Suprapubic skin (tissue), 4 donors: ENCODE measurements around the gene TPT1. TPM values are rescaled to one million over a fixed set of nuclear protein-coding genes. Genes with fewer than 3 reads are reported as not detected.

ENCODE experiments used
- DNase-seq, 2 donors: peaks; one replicate each; pipeline ENCODE4 v3.0.0-alpha.2; 2019; ENCODE audit warnings: low spot score in 2 of 2
- H3K27ac ChIP-seq: fragments of 200-600 bp; sonication (generic); one replicate; pipeline ENCODE4 v1.5.1; 2019
- H3K27me3 ChIP-seq: fragments of 200-600 bp; sonication (generic); one replicate; pipeline ENCODE4 v1.5.1; 2019
- H3K36me3 ChIP-seq: fragments of 200-600 bp; sonication (generic); one replicate; pipeline ENCODE4 v1.5.1; 2019
- H3K4me1 ChIP-seq: fragments of 200-600 bp; sonication (generic); one replicate; pipeline ENCODE4 v1.5.1; 2019
- H3K4me3 ChIP-seq: fragments of 200-600 bp; sonication (generic); one replicate; pipeline ENCODE4 v1.5.1; 2019; ENCODE audit warnings: mild to moderate bottlenecking
- H3K9me3 ChIP-seq: fragments of 200-600 bp; sonication (generic); one replicate; pipeline ENCODE4 v1.5.1; 2019
- CTCF ChIP-seq, 2 donors: fragments of 200-600 bp in 1 of 2; fragments of 450-650 bp in 1 of 2; sonication (generic) in 1 of 2; IDR thresholded peaks; one replicate each; pipeline ENCODE4 v1.5.1; 2016 to 2019; ENCODE audit warnings: antibody characterized with exemption in 2 of 2, mild to moderate bottlenecking in 1 of 2, moderate library complexity in 1 of 2
- EP300 ChIP-seq: sonication (generic); formaldehyde crosslinking; IDR thresholded peaks from one replicate; pipeline ENCODE4 v1.6.1; 2017; ENCODE audit warnings: antibody characterized with exemption
- POLR2A ChIP-seq, 2 donors: fragments of 450-650 bp; IDR thresholded peaks; one replicate each; pipeline ENCODE4 v1.6.1; 2017; ENCODE audit warnings: antibody characterized with exemption in 2 of 2, mild to moderate bottlenecking in 2 of 2, moderate library complexity in 2 of 2
- POLR2AphosphoS5 ChIP-seq, 3 donors: sonication (generic); formaldehyde crosslinking; IDR thresholded peaks; one replicate each; pipeline ENCODE4 v1.6.1; 2017; ENCODE audit warnings: antibody characterized with exemption in 3 of 3
- WGBS: methylation state at CpG from one replicate; pipeline ENCODE4 v1.1.5; 2018; 5-methylcytosine and 5-hydroxymethylcytosine counted together
- total RNA-seq, 4 donors: library from RNA; depleted of rRNA; stranded (reverse); fragments of >200 nt; gene quantifications; one replicate each; pipeline ENCODE4 v1.1.0, GENCODE V29; 2016

Gene TPT1
- total RNA-seq, 4 donors from 2014 or later: 1,947 to 2,729 (median 2,521) TPM

DNA sequence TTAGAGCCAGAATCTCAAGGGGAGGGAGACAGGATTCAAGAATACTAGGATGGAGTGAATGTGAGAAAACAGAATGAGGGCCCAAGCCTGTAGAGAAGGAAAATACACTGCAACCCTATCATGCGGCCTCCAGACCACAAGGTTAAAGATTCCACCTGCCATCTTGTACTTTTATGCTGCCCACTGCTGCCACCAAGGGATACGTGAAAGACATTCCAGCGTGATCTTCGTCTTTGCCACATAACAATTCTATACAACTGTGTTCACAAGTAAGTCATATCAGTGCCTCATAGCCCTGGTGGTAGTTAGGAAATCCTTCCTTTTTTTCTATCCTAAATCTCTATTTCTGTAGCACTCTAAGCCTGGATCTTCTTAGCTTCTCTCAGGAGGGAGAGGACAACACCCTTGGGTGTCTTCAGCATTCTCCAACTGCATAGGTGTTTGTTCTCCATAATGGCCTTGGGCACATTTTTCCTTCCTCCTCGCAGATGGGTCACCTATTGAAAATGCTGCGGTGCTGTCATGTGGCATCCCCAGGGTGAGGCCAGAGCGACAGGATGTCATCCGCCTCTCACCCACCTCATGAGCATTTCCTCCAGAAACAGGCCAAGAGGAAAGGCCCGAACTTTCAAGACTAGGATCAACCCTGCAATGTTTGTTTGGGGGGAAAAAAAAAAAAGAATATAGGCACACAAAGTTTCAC lies 13.6 kb downstream of the TPT1 start:
- Histone ChIP-seq H3K4me3 (no peak overlapping the region), H3K27ac (no peak overlapping the region), H3K4me1 (peaks cover 23% of the 10 kb centered on the region), H3K36me3 (no peaks in the 10 kb centered on the region), H3K27me3 (no peaks in the 10 kb centered on the region), H3K9me3 (no peaks in the 10 kb centered on the region)
- 74% methylated on average over 9 of the region's 9 CpGs for WGBS
- TF ChIP-seq CTCF (IDR thresholded peaks at IDR 0.05) (no peak), POLR2AphosphoS5 (IDR thresholded peaks at IDR 0.05) (no peak), EP300 (no peak), POLR2A (IDR thresholded peaks at IDR 0.05) (no peak)
- DNase-seq: no peak

DNA sequence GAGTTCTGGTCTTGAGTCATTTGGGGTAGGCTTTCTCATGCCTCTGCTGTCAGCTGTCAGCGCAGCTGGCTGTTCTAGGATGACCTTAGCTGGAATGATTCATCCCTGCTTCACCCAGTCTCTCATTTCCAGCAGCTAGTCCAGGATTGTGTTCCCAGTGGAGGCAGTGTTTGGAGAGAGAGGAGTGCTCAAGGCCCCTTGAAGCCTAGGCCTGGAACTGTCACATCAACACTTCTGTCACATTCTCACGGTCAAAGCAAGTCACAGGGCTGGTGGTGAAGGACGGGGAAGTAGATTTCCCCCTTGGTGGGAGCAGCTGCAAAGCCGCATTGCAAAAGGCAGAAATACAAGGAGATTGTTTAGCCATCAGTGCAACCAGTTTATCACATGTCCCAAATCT lies 15.2 kb downstream of the TPT1 start:
- WGBS: 65% methylated on average over 4 of the region's 4 CpGs
- TF ChIP-seq POLR2A (IDR thresholded peaks at IDR 0.05) (no peak), CTCF (IDR thresholded peaks at IDR 0.05) (no peak), POLR2AphosphoS5 (IDR thresholded peaks at IDR 0.05) (no peak), EP300 (no peak)
- Histone ChIP-seq H3K36me3 (no peaks in the 10 kb centered on the region), H3K27ac (no peak overlapping the region), H3K27me3 (no peaks in the 10 kb centered on the region), H3K4me3 (no peak overlapping the region), H3K9me3 (no peaks in the 10 kb centered on the region), H3K4me1 (peaks cover 10% of the 10 kb centered on the region)
- no peak for DNase-seq

GRCh38 chr13:45320876-45321629 lies 19.9 kb downstream of the TPT1 start:
- 75% methylated on average over 4 of the region's 4 CpGs for WGBS

DNA sequence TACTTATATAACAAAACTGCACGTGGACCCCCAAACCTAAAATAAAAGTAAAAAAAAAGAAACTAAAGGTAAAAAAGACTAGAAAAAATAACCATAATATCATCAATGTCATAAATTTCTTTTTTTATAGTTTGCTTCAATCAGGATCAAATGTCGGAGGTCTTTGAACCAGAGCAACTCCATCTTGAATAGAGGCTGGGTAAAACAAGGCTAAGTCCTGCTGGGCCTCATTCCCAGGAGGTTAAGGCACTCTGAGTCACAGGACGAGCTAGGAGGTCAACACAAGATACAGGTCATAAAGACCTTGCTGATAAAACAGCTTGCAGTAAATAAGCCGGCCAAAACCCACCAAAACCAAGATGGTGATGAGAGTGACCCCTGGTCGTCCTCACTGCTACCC lies 24.0 kb downstream of the TPT1 start:
- Histone ChIP-seq H3K9me3 (no peaks in the 10 kb centered on the region), H3K27me3 (no peaks in the 10 kb centered on the region), H3K27ac (no peak overlapping the region), H3K4me3 (no peak overlapping the region), H3K36me3 (no peaks in the 10 kb centered on the region), H3K4me1 (no peaks in the 10 kb centered on the region)
- 94% methylated on average over 5 of the region's 5 CpGs for WGBS
- TF ChIP-seq POLR2AphosphoS5 (IDR thresholded peaks at IDR 0.05): no peak
- no peak for TF ChIP-seq EP300
- no peak for TF ChIP-seq POLR2A (IDR thresholded peaks at IDR 0.05)
- TF ChIP-seq CTCF (IDR thresholded peaks at IDR 0.05): no peak
- no peak for DNase-seq

More at GRCh38 chr13:45320876-45321629, 19.9 kb downstream of the TPT1 start:
- Histone ChIP-seq H3K27ac (no peak overlapping the region), H3K27me3 (no peaks in the 10 kb centered on the region), H3K9me3 (no peaks in the 10 kb centered on the region), H3K4me1 (peaks cover 4% of the 10 kb centered on the region), H3K36me3 (no peaks in the 10 kb centered on the region), H3K4me3 (no peak overlapping the region)
- no peak for DNase-seq
- TF ChIP-seq CTCF (IDR thresholded peaks at IDR 0.05) (no peak), POLR2AphosphoS5 (IDR thresholded peaks at IDR 0.05) (no peak), POLR2A (IDR thresholded peaks at IDR 0.05) (no peak), EP300 (no peak)

GRCh38 chr13:45316338-45316737 lies 24.6 kb downstream of the TPT1 start:
- 73% methylated on average over 6 of the region's 6 CpGs for WGBS
- Histone ChIP-seq H3K9me3 (no peaks in the 10 kb centered on the region), H3K36me3 (no peaks in the 10 kb centered on the region), H3K4me1 (peaks cover 6% of the 10 kb centered on the region), H3K27me3 (peaks cover 3% of the 10 kb centered on the region), H3K27ac (no peak overlapping the region), H3K4me3 (no peak overlapping the region)
- no peak for DNase-seq
- TF ChIP-seq CTCF (IDR thresholded peaks at IDR 0.05) (no peak), POLR2A (IDR thresholded peaks at IDR 0.05) (no peak), EP300 (no peak), POLR2AphosphoS5 (IDR thresholded peaks at IDR 0.05) (no peak)
